B cell (primary cell): ENCODE measurements around the gene RUSF1. TPM values are rescaled to one million over a fixed set of nuclear protein-coding genes. Genes with fewer than 3 reads are reported as not detected.

Experiments used
- ATAC-seq: fragments of 200-7000 bp; cut with Tn5 transposase; one replicate; pipeline ENCODE4 v1.10.0; 2021; ENCODE audit warnings: low read depth, mild to moderate bottlenecking, moderate number of reproducible peaks, moderate library complexity
- CTCF ChIA-PET: fragments of 350-600 bp; sonication (Branson Sonifier 250); formaldehyde crosslinking; loops from one replicate; lab custom pipeline; 2021; ENCODE audit warnings: antibody characterized with exemption, inconsistent platforms; lab: Charles Lee
- POLR2A ChIA-PET: fragments of 350-600 bp; sonication (Branson Sonifier 250); formaldehyde crosslinking; loops from one replicate; lab custom pipeline; 2021; ENCODE audit warnings: antibody characterized with exemption; lab: Charles Lee
- DNase-seq: peaks from one replicate; pipeline ENCODE4 v3.0.0; 2013
- H2AFZ ChIP-seq: 2 replicates; pipeline ENCODE4 v1.6.1; 2012; ENCODE audit warnings: mild to moderate bottlenecking, low read depth, low read length; ENCODE audit not compliant: insufficient read depth, poor library complexity, severe bottlenecking
- H3K27ac ChIP-seq, 2 donors: 1 replicate in 1 of 2; 2 replicates in 1 of 2; pipeline ENCODE4 v1.5.1; 2012 to 2013; ENCODE audit warnings: low read length in 2 of 2, mild to moderate bottlenecking in 2 of 2, moderate library complexity in 1 of 2
- H3K27me3 ChIP-seq, 4 experiments: fragments of 200-600 bp in 1 of 4; sonication (generic) in 1 of 4; replicated peaks in 1 of 4; 1 replicate in 2 of 4; 2 replicates in 2 of 4; pipeline versions ENCODE4 v1.6.1 to v1.7.0; 2013 to 2016; ENCODE audit warnings: low read length in 3 of 4, mild to moderate bottlenecking in 2 of 4, mixed read lengths in 1 of 4, moderate library complexity in 1 of 4; ENCODE audit not compliant: insufficient read depth in 4 of 4, control insufficient read depth in 3 of 4; ENCODE audit errors: control extremely low read depth in 1 of 4
- H3K36me3 ChIP-seq, 2 experiments: replicated peaks in 1 of 2; 1 replicate in 1 of 2; 2 replicates in 1 of 2; pipeline versions ENCODE4 v1.6.1 to v1.7.1; 2013; ENCODE audit warnings: low read length in 1 of 2; ENCODE audit not compliant: insufficient read depth in 2 of 2, control insufficient read depth in 1 of 2; ENCODE audit errors: control extremely low read depth in 1 of 2, extremely low read depth in 1 of 2
- H3K4me1 ChIP-seq, 2 donors: fragments of 200-600 bp in 1 of 2; sonication (generic) in 1 of 2; 1 replicate in 1 of 2; 2 replicates in 1 of 2; pipeline versions ENCODE4 v1.5.1 to v1.6.1; 2013 to 2017; ENCODE audit warnings: low read length in 2 of 2; ENCODE audit not compliant: control insufficient read depth in 2 of 2, insufficient read depth in 2 of 2
- H3K4me2 ChIP-seq: replicated peaks from 2 replicates; pipeline ENCODE3; 2012; ENCODE audit warnings: mild to moderate bottlenecking, low read depth, low read length; ENCODE audit not compliant: poor library complexity, severe bottlenecking
- H3K4me3 ChIP-seq, 5 experiments: fragments of 200-600 bp in 1 of 5; sonication (generic) in 1 of 5; 1 replicate in 3 of 5; 2 replicates in 2 of 5; pipeline versions ENCODE4 v1.5.1 to v1.7.0; 2011 to 2016; ENCODE audit warnings: low read length in 4 of 5, mild to moderate bottlenecking in 4 of 5, low read depth in 2 of 5, control low read depth in 1 of 5, moderate library complexity in 1 of 5; ENCODE audit not compliant: insufficient read depth in 1 of 5; ENCODE audit errors: control extremely low read depth in 1 of 5, extremely low read depth in 1 of 5
- H3K79me2 ChIP-seq: fragments of 200-600 bp; sonication (generic); one replicate; pipeline ENCODE4 v1.6.0; 2016; ENCODE audit warnings: low read length; ENCODE audit not compliant: control insufficient read depth, insufficient read depth
- H3K9ac ChIP-seq: fragments of 200-600 bp; sonication (generic); 2 replicates; pipeline ENCODE4 v1.6.1; 2017; ENCODE audit warnings: mild to moderate bottlenecking, low read length, moderate library complexity
- H3K9me3 ChIP-seq, 3 donors: one replicate each; pipeline versions ENCODE4 v1.6.1 to v1.7.1; 2013; ENCODE audit warnings: low read length in 2 of 3; ENCODE audit not compliant: control insufficient read depth in 2 of 3, insufficient read depth in 1 of 3; ENCODE audit errors: control extremely low read depth in 1 of 3
- H4K20me1 ChIP-seq: 2 replicates; pipeline ENCODE4 v1.6.0; 2012; ENCODE audit warnings: mild to moderate bottlenecking, low read length; ENCODE audit not compliant: insufficient read depth, control insufficient read depth, poor library complexity, severe bottlenecking
- H3K27ac Mint-ChIP-seq: one replicate; pipeline ENCODE4 v1.8.0; 2021; ENCODE audit warnings: mixed read lengths
- H3K27me3 Mint-ChIP-seq: one replicate; pipeline ENCODE4 v1.8.0; 2021; ENCODE audit warnings: mixed read lengths
- H3K4me1 Mint-ChIP-seq: one replicate; pipeline ENCODE4 v1.8.0; 2021; ENCODE audit warnings: mixed read lengths
- H3K4me3 Mint-ChIP-seq: one replicate; pipeline ENCODE4 v1.8.0; 2021; ENCODE audit warnings: mixed read lengths
- H3K9me3 Mint-ChIP-seq: one replicate; pipeline ENCODE4 v1.8.0; 2022; ENCODE audit warnings: mixed read lengths; ENCODE audit not compliant: insufficient read depth
- EZH2 ChIP-seq: IDR thresholded peaks from 2 replicates; pipeline ENCODE4 v1.6.1; 2012; ENCODE audit warnings: borderline replicate concordance, low read depth, mild to moderate bottlenecking, moderate library complexity, low read length; ENCODE audit not compliant: insufficient read depth, poor library complexity, severe bottlenecking
- WGBS: methylation state at CpG from one replicate; pipeline ENCODE4 v1.1.5; 2013; ENCODE audit warnings: missing lambda C conversion rate; ENCODE audit not compliant: insufficient coverage; 5-methylcytosine and 5-hydroxymethylcytosine counted together
- intact Hi-C: fragments of 100-400 bp; cut with micrococcal nuclease; formaldehyde crosslinking; loops from one replicate; pipeline ENCODE4 v1.10.0; 2022
- polyA plus RNA-seq: library from polyadenylated mRNA; depleted of rRNA; stranded (reverse); fragments of >200 nt; gene quantifications from 2 replicates; pipeline ENCODE4 v1.2.3, GENCODE V29; 2012
- total RNA-seq, 2 donors: library from RNA; stranded (reverse); fragments of 120-200 nt in 1 of 2; gene quantifications; 1 replicate in 1 of 2; 2 replicates in 1 of 2; pipeline versions ENCODE4 v1.2.3 to v1.2.4, GENCODE V29; 2013 to 2022
- TF ChIP-seq, protein P1 (sequence below): fragments of 200-600 bp; IDR thresholded peaks from one replicate; pipeline ENCODE4 v1.8.0; 2022; ENCODE audit warnings: antibody characterized with exemption, mild to moderate bottlenecking

Gene RUSF1
- total and polyA plus RNA-seq, 2 donors (not counting 1 experiment from before 2014, with no cell fraction given), result 103 to 132 TPM

DNA sequence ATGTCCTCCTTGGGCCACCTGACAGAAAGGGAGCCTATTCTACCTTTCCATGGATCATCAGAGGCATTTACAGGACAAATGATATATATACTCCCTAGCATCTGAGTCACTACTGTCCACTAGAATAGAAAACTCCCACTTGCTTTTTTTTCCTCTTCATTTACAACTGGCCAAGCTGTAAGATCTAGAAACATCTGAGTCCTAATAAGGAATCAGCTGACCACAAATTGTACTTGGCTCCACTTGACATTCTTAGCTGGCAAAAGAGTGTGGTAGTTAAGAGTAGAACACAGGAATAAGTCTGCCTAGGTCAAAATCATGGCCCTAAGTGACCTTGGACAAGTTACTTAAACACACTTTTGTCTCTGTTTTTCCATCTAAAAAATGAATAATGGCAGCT, 5.2 kb downstream of the RUSF1 start:
- H4K20me1 ChIP-seq, result no peaks in the 10 kb centered on the region
- peaks cover 22% of the 10 kb centered on the region for H3K4me1 Mint-ChIP-seq
- H3K4me1 ChIP-seq, result peaks cover 19 to 20% of the 10 kb centered on the region in 2 donors
- H2AFZ ChIP-seq, result no peak overlapping the region
- no peak for DNase-seq
- H3K4me3 ChIP-seq, result no peak overlapping the region
- no peaks in the 10 kb centered on the region for H3K9me3 ChIP-seq
- CTCF ChIA-PET, result no interaction called here
- H3K27ac ChIP-seq, result no peak overlapping the region
- TF ChIP-seq, protein P1, sequence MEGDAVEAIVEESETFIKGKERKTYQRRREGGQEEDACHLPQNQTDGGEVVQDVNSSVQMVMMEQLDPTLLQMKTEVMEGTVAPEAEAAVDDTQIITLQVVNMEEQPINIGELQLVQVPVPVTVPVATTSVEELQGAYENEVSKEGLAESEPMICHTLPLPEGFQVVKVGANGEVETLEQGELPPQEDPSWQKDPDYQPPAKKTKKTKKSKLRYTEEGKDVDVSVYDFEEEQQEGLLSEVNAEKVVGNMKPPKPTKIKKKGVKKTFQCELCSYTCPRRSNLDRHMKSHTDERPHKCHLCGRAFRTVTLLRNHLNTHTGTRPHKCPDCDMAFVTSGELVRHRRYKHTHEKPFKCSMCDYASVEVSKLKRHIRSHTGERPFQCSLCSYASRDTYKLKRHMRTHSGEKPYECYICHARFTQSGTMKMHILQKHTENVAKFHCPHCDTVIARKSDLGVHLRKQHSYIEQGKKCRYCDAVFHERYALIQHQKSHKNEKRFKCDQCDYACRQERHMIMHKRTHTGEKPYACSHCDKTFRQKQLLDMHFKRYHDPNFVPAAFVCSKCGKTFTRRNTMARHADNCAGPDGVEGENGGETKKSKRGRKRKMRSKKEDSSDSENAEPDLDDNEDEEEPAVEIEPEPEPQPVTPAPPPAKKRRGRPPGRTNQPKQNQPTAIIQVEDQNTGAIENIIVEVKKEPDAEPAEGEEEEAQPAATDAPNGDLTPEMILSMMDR, result no peak
- TF ChIP-seq EZH2, result no peak
- no peak overlapping the region for H3K27ac Mint-ChIP-seq
- no peak overlapping the region for H3K4me3 Mint-ChIP-seq
- H3K36me3 ChIP-seq, result peaks cover 0 to 19% of the 10 kb centered on the region in 2 experiments
- POLR2A ChIA-PET, result interaction anchor here (1.1 kb wide), 1 partner anchor 12 kb away, joined by 3 read pairs; no protein-coding TSS in a partner anchor
- H3K79me2 ChIP-seq, result peaks cover 22% of the 10 kb centered on the region
- H3K27me3 ChIP-seq, result no peaks in the 10 kb centered on the region
- H3K27me3 Mint-ChIP-seq, result no peaks in the 10 kb centered on the region
- ATAC-seq, result no peak
- no peak overlapping the region for H3K4me2 ChIP-seq
- H3K9ac ChIP-seq, result no peak overlapping the region
- intact Hi-C loops, result no loop called here
- no peaks in the 10 kb centered on the region for H3K9me3 Mint-ChIP-seq

DNA sequence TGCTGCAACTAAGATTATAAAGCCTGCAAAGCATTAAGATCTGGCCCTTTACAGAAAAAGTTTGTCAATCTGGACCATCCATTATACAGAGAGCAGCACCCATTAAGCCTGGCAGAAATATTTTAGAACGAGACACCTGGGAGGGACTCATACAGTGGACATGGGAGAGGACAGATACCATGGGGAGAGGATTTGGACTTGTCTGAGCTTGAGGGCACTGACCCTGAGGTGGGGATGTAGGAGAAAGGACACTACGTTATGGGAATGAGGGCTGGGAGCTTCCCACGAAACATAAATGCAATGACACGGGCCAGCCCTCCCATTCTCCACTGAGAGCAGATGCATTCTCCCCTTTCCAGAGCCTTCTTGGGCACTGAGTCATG, 6.2 kb downstream of the RUSF1 start:
- TF ChIP-seq, protein P1, result no peak
- no peak for TF ChIP-seq EZH2
- H3K9me3 Mint-ChIP-seq, result no peaks in the 10 kb centered on the region
- peaks cover 0 to 28% of the 10 kb centered on the region in 2 experiments for H3K36me3 ChIP-seq
- H3K9ac ChIP-seq, result no peak overlapping the region
- no peak overlapping the region for H3K27ac ChIP-seq
- no peak overlapping the region for H3K4me3 ChIP-seq
- peaks cover 15% of the 10 kb centered on the region for H3K4me1 Mint-ChIP-seq
- H2AFZ ChIP-seq, result no peak overlapping the region
- peaks cover 11% of the 10 kb centered on the region in 2 donors for H3K4me1 ChIP-seq
- peaks cover 22% of the 10 kb centered on the region for H3K79me2 ChIP-seq
- no peaks in the 10 kb centered on the region for H3K27me3 Mint-ChIP-seq
- no peak overlapping the region for H3K27ac Mint-ChIP-seq
- H3K4me3 Mint-ChIP-seq, result no peak overlapping the region
- no peak overlapping the region for H3K4me2 ChIP-seq
- WGBS, result no CpG with 5 or more reads among the region's 4 CpGs
- intact Hi-C loops, result no loop called here
- H3K27me3 ChIP-seq, result no peaks in the 10 kb centered on the region
- ATAC-seq (no peak), DNase-seq (no peak)
- H4K20me1 ChIP-seq, result peaks cover 9% of the 10 kb centered on the region
- ChIA-PET CTCF (no interaction called here), POLR2A (interaction anchor here (1.1 kb wide), 1 partner anchor 11 kb away, joined by 3 read pairs; no protein-coding TSS in a partner anchor)
- H3K9me3 ChIP-seq, result no peaks in the 10 kb centered on the region
